SK-N-SH treated with all-trans-retinoic acid at 6 μM for 48 hours (cell line): ENCODE results near the gene FNDC3B.

Source experiments
- ATAC-seq: fragments of 200-7000 bp; cut with Tn5 transposase; 3 replicates; pipeline ENCODE4 v1.9.1; 2020; ENCODE audit warnings: mild to moderate bottlenecking, moderate library complexity
- BACH2 ChIP-seq: fragments of 250-450 bp; sonication (Bioruptor Pico); IDR thresholded peaks from 2 replicates; pipeline ENCODE4 v1.9.0; 2021; ENCODE audit warnings: mild to moderate bottlenecking, borderline replicate concordance
- CSDC2 ChIP-seq: fragments of 250-450 bp; sonication (Bioruptor Pico); IDR thresholded peaks from 2 replicates; pipeline ENCODE4 v1.5.0; 2020; ENCODE audit warnings: mild to moderate bottlenecking, moderate library complexity
- GLIS3 ChIP-seq: fragments of 250-450 bp; sonication (Bioruptor Pico); IDR thresholded peaks from 2 replicates; pipeline ENCODE4 v1.5.0; 2020; ENCODE audit warnings: mild to moderate bottlenecking, moderate library complexity
- ISL1 ChIP-seq: fragments of 250-450 bp; sonication (Bioruptor Pico); IDR thresholded peaks from 2 replicates; pipeline ENCODE4 v2.1.2; 2022; ENCODE audit warnings: mild to moderate bottlenecking, moderate library complexity
- OSR1 ChIP-seq: fragments of 250-450 bp; sonication (Bioruptor Pico); IDR thresholded peaks from 2 replicates; pipeline ENCODE4 v1.8.0; 2022; ENCODE audit warnings: moderate library complexity, mild to moderate bottlenecking, inconsistent platforms
- PPARA ChIP-seq: fragments of 250-450 bp; sonication (Bioruptor Pico); IDR thresholded peaks from 2 replicates; pipeline ENCODE4 v1.5.0; 2020; ENCODE audit warnings: mild to moderate bottlenecking, borderline replicate concordance
- SNAI2 ChIP-seq: fragments of 250-450 bp; sonication (Bioruptor Pico); IDR thresholded peaks from 2 replicates; pipeline ENCODE4 v1.5.0; 2020; ENCODE audit warnings: mild to moderate bottlenecking, moderate library complexity
- TCF4 ChIP-seq: fragments of 250-450 bp; sonication (Bioruptor Pico); IDR thresholded peaks from 2 replicates; pipeline ENCODE4 v1.8.0; 2021; ENCODE audit warnings: mild to moderate bottlenecking, moderate library complexity, borderline replicate concordance
- ZC3H10 ChIP-seq: fragments of 250-450 bp; sonication (Bioruptor Pico); IDR thresholded peaks from 2 replicates; pipeline ENCODE4 v1.5.1; 2021; ENCODE audit warnings: mild to moderate bottlenecking, moderate library complexity
- ZFP3 ChIP-seq: fragments of 250-450 bp; sonication (Bioruptor Pico); IDR thresholded peaks from 2 replicates; pipeline ENCODE4 v1.5.0; 2020; ENCODE audit warnings: mild to moderate bottlenecking, moderate library complexity
- ZFP30 ChIP-seq: fragments of 450-650 bp; formaldehyde crosslinking; IDR thresholded peaks from 2 replicates; pipeline ENCODE4 v1.5.0; 2022; ENCODE audit warnings: mild to moderate bottlenecking, moderate library complexity
- ZNF70 ChIP-seq: fragments of 450-650 bp; formaldehyde crosslinking; IDR thresholded peaks from 2 replicates; pipeline ENCODE4 v1.5.0; 2020; ENCODE audit warnings: mild to moderate bottlenecking, moderate library complexity
- ZNF8 ChIP-seq: fragments of 450-650 bp; formaldehyde crosslinking; IDR thresholded peaks from 2 replicates; pipeline ENCODE4 v1.5.0; 2020; ENCODE audit warnings: mild to moderate bottlenecking, moderate library complexity
- TF ChIP-seq, protein P1 (sequence below): fragments of 250-450 bp; sonication (Bioruptor Pico); IDR thresholded peaks from 2 replicates; pipeline ENCODE4 v1.5.0; 2020; ENCODE audit warnings: mild to moderate bottlenecking, moderate library complexity
- TF ChIP-seq, protein P2 (sequence below): fragments of 250-450 bp; sonication (Bioruptor Pico); IDR thresholded peaks from 2 replicates; pipeline ENCODE4 v1.5.1; 2020; ENCODE audit warnings: low read depth, mild to moderate bottlenecking, moderate library complexity
- TF ChIP-seq, protein P3 (sequence below): fragments of 250-450 bp; sonication (Bioruptor Pico); IDR thresholded peaks from 2 replicates; pipeline ENCODE4 v1.8.0; 2021; ENCODE audit warnings: low read depth, mild to moderate bottlenecking, moderate library complexity, borderline replicate concordance
- TF ChIP-seq, protein P4 (sequence below): fragments of 250-450 bp; sonication (Bioruptor Pico); IDR thresholded peaks from 2 replicates; pipeline ENCODE4 v1.5.1; 2021; ENCODE audit warnings: mild to moderate bottlenecking, moderate library complexity

FNDC3B gene

DNA sequence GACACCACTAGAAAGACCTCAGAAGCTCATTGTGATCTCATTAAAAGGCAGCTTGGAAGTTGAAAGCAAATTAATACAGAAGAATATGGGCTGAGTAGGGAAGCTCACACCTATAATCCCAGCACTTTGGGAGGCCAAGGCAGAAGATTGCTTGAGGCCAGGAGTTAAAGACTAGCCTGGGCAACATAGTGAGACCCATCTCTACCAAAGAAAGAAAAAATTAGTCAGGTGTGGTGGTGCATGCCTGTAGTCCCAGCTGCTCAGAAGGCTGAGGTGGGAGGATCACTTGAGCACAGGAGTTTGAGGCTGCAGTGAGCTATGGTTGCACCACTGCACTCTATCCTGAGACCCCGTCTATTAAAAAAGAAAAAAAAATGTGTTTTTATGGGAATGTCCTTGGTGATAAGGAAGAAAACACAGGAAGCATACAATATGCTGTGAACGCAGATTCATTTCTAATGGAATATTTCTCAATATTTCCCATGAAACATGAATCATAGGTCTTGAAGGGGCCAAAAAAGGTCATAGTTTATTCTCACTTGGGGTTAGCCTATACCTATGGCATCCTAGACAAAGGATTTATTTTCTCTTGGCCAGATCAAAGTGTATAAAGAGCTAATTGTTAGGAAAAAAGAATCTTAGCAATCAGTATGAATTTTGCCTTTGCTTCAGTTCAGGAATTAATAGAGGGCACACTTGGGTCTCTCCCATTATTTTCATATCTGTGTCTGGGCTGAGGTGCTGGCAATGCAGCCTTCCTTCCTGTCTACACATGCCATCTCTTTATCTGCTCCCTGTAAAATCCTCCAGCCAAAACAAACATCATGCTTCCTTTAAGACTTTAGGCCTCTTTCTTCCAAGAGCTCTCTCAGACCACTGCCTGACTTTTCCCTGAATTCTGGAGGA lies 98.2 kb downstream of the FNDC3B start:
- TF ChIP-seq ZNF70 (CRISPR knock-in tag) (peak; percentile 53; the same call in 1 of the 2 replicates), ISL1 (CRISPR knock-in tag) (0 out of 2 replicates have a peak, but pooled peaks have one; percentile 21), BACH2 (CRISPR knock-in tag) (no peak)
- TF ChIP-seq, protein P1, sequence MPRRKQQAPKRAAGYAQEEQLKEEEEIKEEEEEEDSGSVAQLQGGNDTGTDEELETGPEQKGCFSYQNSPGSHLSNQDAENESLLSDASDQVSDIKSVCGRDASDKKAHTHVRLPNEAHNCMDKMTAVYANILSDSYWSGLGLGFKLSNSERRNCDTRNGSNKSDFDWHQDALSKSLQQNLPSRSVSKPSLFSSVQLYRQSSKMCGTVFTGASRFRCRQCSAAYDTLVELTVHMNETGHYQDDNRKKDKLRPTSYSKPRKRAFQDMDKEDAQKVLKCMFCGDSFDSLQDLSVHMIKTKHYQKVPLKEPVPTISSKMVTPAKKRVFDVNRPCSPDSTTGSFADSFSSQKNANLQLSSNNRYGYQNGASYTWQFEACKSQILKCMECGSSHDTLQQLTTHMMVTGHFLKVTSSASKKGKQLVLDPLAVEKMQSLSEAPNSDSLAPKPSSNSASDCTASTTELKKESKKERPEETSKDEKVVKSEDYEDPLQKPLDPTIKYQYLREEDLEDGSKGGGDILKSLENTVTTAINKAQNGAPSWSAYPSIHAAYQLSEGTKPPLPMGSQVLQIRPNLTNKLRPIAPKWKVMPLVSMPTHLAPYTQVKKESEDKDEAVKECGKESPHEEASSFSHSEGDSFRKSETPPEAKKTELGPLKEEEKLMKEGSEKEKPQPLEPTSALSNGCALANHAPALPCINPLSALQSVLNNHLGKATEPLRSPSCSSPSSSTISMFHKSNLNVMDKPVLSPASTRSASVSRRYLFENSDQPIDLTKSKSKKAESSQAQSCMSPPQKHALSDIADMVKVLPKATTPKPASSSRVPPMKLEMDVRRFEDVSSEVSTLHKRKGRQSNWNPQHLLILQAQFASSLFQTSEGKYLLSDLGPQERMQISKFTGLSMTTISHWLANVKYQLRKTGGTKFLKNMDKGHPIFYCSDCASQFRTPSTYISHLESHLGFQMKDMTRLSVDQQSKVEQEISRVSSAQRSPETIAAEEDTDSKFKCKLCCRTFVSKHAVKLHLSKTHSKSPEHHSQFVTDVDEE = no peak
- ATAC-seq = peak; percentile 44

DNA sequence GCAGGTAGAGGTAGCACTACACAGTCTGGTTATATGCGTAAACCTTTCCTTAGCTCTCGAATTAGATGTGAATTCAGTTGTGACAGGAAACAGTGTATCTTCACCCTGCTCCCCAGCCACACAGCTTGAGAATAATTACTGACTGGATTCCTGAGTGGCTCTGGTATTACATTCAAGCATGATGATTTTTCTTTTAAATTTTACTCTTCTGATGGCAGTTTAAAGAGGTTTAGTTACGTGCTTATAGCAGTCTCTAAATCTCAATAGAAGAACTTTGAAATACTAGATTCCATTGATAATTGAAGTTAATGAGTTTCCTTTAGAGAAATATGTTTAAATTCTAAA lies 98.8 kb downstream of the FNDC3B start:
- ATAC-seq = peak; percentile 38
- TF ChIP-seq TCF4 (CRISPR knock-in tag) (no peak), CSDC2 (CRISPR knock-in tag) (0 out of 2 replicates have a peak, but pooled peaks have one; percentile 23), SNAI2 (CRISPR knock-in tag) (0 out of 2 replicates have a peak, but pooled peaks have one; percentile 14), ZNF8 (peak; percentile 75)
- TF ChIP-seq, protein P1 = no peak

DNA sequence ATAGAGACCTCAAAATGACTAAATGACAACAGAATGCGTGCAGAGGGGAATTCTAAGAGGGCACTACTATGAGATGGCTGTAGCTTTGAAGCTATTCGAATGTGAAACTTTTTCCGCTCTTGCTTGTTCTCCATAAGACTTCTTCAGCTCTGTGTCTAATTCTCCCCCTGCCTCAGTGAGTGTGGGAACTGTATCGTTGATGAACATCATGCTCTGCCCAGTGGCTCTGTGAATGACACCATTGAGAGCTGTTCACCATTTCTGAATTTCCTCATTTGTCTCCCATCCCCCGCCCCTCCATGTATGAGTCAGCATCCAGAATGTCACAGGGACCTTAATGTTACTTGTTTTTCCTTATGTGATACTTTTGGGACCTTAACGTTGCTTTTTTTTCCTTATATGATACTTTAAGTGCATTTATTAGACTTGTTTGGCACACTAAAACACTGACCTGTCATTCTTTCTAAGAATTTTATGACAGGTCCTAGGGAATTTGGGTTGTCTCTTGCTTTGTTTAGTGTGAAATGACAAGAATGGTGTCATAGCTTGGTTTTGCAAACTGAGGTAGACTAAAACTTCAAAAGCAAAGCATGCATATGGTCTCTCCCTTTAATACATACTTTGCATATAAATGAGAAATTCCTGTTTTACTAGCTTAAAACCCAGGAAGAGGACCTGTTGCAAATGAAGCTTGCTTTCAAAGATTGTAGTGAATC lies 99.6 kb downstream of the FNDC3B start:
- TF ChIP-seq OSR1 (CRISPR knock-in tag) = no peak
- TF ChIP-seq, protein P2, sequence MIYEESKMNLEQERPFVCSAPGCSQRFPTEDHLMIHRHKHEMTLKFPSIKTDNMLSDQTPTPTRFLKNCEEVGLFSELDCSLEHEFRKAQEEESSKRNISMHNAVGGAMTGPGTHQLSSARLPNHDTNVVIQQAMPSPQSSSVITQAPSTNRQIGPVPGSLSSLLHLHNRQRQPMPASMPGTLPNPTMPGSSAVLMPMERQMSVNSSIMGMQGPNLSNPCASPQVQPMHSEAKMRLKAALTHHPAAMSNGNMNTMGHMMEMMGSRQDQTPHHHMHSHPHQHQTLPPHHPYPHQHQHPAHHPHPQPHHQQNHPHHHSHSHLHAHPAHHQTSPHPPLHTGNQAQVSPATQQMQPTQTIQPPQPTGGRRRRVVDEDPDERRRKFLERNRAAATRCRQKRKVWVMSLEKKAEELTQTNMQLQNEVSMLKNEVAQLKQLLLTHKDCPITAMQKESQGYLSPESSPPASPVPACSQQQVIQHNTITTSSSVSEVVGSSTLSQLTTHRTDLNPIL = no peak
- TF ChIP-seq ZFP30 (CRISPR knock-in tag) = no peak
- peak; percentile 74 for TF ChIP-seq ZFP3 (CRISPR knock-in tag)
- TF ChIP-seq, all 23 proteins: peak for 1
- no peak for ATAC-seq

DNA sequence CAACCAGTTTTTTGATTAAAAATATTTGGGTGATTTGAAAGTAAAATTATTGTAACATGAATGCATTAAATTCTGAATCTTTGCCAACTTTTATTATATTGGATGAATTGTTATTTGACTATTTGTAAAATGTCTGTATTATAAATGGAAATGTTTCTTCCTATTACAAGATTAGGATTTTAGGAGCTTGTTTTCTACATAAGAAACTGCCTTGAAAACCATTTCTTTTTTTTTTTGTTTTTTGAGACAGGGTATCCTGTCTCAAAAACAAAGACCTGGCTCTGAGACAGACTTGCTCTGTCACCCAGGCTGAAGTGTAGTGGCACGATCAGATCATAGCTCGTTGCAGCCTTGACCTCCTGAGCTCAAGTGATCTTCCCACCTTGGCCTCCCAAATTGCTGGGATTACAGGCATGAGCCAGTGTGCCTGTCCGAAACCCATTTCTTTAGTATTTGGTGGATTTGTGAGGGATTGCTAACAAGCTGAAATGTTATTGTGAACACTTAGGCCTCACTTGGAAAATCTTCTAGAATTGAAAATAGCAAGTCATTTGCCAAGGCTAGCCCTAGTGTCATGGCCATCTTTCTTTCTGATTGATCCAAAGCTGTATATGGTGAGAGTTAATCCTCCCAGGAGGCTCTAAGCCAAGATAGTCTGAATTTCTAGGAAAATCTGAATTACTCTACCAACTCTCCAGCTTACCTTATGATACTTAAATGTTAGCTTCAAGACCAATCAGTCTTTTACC lies 100.3 kb downstream of the FNDC3B start:
- TF ChIP-seq PPARA (CRISPR knock-in tag) (no peak), GLIS3 (no peak), OSR1 (CRISPR knock-in tag) (no peak), TCF4 (CRISPR knock-in tag) (no peak), CSDC2 (CRISPR knock-in tag) (no peak), ZNF8 (no peak), ZNF70 (CRISPR knock-in tag) (no peak)

DNA sequence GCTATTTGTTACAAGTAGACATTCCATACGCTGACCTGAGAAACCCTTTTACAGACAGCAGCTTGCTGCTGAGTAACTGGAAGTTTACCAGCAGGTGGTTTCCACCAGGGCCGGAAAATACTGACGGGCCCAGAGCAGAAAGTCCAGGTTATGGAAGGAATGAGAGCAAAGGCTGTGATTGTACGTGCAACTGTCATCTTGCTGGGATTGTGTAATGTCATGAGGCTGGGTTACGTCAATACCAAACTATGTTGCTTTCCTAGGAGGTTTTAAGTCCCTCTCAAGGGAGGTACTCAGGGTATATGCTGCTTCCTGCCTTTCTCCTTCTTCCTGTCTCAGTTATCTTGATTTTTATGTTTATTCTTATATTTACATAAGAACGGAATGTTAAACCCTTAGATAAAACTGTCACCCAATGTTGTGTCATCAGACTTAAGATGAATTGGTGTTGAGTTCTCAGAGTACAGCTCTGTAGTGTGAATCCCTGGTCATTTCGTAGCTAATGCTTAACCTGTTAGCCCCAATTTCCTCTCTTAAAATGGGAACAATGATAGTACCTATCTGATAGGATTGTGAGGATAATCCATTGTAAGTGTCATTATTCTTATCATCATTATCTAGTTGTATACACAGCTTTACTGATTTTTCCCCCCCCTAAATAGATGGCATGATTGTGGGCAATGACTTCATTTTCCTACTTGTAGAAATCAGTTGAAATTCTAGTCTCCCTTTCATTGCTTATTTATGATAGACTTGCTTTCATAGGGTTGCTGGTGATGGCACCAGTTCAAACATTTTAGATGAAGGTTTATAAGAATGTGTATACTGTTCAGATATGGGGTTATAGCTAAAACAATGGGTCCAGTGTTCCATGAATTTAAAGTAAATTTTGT lies 101.4 kb downstream of the FNDC3B start:
- peak; percentile 89 for ATAC-seq
- TF ChIP-seq, protein P3, sequence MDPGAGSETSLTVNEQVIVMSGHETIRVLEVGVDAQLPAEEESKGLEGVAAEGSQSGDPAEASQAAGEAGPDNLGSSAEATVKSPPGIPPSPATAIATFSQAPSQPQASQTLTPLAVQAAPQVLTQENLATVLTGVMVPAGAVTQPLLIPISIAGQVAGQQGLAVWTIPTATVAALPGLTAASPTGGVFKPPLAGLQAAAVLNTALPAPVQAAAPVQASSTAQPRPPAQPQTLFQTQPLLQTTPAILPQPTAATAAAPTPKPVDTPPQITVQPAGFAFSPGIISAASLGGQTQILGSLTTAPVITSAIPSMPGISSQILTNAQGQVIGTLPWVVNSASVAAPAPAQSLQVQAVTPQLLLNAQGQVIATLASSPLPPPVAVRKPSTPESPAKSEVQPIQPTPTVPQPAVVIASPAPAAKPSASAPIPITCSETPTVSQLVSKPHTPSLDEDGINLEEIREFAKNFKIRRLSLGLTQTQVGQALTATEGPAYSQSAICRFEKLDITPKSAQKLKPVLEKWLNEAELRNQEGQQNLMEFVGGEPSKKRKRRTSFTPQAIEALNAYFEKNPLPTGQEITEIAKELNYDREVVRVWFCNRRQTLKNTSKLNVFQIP (CRISPR knock-in tag) = no peak
- TF ChIP-seq ZNF70 (CRISPR knock-in tag) (no peak), TCF4 (CRISPR knock-in tag) (no peak), ZFP30 (CRISPR knock-in tag) (no peak), PPARA (CRISPR knock-in tag) (no peak), ZC3H10 (CRISPR knock-in tag) (peak; percentile 26; the same call in 1 of the 2 replicates)
- TF ChIP-seq, protein P4, sequence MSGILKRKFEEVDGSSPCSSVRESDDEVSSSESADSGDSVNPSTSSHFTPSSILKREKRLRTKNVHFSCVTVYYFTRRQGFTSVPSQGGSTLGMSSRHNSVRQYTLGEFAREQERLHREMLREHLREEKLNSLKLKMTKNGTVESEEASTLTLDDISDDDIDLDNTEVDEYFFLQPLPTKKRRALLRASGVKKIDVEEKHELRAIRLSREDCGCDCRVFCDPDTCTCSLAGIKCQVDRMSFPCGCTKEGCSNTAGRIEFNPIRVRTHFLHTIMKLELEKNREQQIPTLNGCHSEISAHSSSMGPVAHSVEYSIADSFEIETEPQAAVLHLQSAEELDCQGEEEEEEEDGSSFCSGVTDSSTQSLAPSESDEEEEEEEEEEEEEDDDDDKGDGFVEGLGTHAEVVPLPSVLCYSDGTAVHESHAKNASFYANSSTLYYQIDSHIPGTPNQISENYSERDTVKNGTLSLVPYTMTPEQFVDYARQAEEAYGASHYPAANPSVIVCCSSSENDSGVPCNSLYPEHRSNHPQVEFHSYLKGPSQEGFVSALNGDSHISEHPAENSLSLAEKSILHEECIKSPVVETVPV (CRISPR knock-in tag) = no peak
- TF ChIP-seq, protein P2 = 0 out of 2 replicates have a peak, but pooled peaks have one; percentile 57

More for the DNA sequence above, 100.3 kb downstream of the FNDC3B start:
- ATAC-seq = no peak
